ENCODE data around the gene KCTD21.
"Not testable (repeated sequence)": the region's sequence is repeated elsewhere in the genome, so short reads cannot be mapped to it uniquely, and the experiment has no call there.

The KCTD21 gene

GRCh38 chr11:78200061-78200460 lies 11.6 kb upstream of the KCTD21 start:
- DNase-seq, result no peak

- no peak for DNase-seq
Observed at GRCh38 chr11:78199653-78200015, 11.2 kb upstream of the KCTD21 start.

DNA sequence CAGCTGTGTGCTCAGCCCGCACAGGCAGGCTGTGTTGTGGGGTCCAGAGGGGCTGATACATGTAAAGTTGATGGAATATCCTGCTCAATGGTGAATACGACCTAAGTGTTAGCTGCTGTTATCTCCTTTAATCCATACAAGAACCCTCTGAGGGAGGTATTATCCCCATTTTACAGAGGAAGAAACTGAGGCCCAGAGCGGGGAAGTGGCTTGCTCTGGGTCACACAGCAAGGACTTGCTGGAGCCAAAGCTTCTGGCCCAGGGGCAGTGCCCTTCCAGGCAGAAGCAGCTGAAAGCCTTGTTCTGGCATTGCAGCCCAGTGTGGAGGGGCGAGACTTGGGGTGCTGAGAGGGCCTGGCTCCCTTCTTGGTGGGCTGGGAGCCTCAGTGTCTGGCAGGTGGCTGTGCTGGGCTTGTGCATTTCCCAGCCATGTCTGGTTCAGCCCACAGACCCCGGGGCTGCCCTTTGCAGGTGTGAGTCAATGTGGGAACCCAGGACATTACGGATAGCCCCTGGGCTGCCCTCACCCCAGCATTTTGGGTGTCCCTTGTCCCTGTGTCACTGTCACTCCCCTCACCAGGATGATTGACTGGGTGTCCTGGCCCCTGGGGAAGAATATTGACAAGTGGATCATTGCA lies 10.7 kb upstream of the KCTD21 start:
- DNase-seq, result no peak

DNA sequence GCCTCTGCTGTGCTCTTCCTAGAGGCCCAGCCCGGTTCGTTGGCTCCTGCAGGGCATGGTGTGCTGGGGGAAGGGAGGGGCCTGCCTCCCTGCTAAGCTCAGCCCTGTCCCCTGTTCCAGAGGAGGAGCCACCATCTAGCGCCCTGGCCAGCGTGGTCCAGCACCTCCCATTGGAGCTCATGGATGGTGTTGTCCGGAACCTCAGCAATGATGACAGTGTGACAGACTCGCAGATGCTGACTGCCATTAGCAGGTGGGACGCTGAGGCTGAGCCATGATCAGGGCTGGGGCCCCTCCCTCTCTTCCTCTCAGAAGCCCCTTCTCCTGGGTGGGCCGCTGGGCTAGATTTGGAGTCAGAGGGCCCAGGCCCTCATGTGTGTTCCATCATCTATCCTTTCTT lies 9.4 kb upstream of the KCTD21 start:
- no peak for DNase-seq

GRCh38 chr11:78196661-78197091 lies 8.2 kb upstream of the KCTD21 start:
- no peak for DNase-seq

- DNase-seq, result no peak
Observed at GRCh38 chr11:78195917-78196560, 7.6 kb upstream of the KCTD21 start.

- DNase-seq, result no peak
Observed at GRCh38 chr11:78194490-78194889, 6.1 kb upstream of the KCTD21 start.

GRCh38 chr11:78193806-78194205 lies 5.4 kb upstream of the KCTD21 start:
- DNase-seq, result no peak

DNA sequence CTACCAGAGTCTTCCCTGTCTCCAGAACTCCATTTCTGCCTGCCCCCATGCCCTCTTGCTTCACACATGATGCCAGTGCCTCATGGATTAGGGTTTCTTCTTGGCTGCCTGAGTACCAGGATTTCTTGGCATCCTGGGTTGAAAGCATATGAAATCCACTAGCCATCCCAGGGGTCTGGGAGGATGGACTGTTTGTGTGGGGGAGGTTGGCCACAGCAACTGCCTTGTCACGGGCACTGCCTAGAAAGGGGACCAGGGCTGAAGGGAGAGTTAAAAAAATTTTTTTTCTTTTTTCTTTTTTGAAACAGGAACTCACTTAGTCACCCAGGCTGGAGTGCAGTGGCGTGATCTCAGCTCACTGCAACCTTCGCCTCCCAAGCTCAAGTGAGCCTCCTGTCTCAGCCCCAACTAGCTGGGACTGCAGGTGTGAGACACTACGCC lies 4.5 kb upstream of the KCTD21 start:
- DNase-seq, result no peak

DNA sequence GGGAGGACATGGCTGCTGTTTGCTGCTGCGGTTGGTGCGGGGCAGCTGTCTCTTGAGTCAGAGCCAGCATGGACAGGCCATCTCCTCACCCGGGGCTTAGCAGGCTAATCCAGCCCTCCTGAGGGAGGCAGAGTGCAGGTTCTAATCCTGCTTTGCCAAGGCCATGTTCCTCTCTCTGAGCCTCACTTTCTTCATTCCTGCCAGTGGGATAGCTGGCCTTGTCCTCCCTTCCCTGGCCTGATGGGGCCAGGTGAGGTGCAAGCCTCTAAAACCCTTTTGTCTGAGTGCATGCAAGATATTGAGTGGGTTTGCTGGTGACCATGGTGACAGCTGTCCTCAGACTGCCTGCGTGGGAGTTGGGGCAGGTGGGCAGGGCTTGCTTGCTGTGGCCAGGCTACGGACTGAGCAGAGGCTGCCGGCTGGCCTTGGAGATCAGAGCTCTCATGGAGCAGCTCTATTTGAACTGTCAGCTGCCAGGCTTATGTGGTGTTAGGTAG lies 3.8 kb upstream of the KCTD21 start:
- DNase-seq, result no peak

DNA sequence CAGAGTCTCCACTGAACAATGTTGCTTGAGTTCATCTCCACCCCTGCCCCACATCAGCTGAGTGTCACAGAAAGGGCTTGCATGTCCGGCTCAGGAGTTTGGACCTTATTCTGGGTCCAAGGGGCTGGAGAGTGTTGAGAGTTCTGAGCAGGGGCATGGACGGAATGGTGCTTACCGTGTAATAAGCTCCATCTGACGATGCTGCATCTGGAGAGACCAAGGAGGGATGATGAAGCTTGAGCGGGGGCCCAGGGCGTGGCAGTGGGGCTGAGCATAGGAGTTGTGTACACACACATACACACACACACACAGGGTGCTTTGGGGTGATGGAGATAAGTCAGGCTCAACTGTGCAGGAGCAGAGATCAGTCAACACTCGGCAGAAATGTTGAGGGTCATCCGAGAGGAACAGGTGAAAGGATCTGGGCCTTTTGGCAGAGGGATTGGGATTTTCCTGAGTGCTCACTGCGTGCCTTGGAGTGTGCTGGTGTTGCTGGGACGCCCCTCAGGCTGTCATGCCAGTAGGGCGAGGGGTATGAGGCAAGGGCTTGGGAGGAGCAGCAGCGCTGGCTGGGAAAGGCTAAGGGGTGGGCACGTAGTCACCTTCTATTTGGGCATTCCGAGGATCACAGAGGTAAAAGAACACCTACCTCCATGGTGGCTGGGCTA lies 2.6 kb upstream of the KCTD21 start:
- no peak for DNase-seq

GRCh38 chr11:78190374-78190773 lies 1.9 kb upstream of the KCTD21 start:
- no peak for DNase-seq

DNA sequence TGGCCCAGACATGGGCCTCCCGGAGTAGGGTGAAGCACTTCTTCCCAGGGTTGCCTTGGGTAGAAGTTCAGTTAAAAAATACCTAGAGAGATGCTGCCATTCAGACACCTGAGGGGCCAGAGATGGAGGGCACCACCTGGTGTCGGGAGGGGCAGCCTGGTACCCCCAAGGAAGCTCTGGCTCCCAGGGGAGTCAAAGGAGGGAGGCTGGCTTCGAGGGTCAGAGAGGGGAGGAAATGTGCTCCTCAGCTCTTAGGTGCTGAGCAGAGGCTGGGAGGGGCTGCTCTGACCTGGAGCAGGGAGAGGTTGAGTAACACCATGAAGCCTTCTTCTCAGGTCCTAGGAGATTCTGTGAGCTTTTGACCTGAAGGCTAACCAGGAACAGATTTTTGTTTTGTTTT lies 1.4 kb upstream of the KCTD21 start:
- no peak for DNase-seq

DNA sequence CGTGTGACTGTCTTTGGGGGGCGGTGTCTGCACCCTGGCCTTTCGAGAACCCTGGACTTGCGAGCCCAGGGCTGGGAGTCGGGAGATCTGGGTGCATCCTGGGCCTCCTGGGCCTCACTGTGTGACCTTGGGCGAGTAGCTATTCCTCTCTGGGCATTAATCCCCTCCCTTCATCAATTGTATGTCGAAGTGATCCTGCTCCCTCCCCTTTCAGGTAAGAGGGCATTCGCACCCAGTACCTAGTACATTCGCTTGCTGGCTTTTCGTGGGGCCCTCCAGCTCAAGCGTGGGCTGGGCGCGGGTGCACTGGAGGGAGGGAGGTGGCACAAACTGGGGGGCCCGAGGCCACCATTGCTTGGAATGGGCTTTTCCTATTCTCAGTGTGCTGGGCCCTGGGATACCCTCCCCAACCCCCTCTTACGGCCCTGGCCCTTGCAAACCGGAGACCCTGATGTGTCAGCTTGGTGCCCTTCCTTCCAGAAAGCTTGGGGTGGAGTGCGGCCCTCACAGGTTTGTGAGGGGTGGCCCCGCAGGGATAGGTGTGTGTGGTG lies 823 bp upstream of the KCTD21 start:
- no peak for DNase-seq

DNA sequence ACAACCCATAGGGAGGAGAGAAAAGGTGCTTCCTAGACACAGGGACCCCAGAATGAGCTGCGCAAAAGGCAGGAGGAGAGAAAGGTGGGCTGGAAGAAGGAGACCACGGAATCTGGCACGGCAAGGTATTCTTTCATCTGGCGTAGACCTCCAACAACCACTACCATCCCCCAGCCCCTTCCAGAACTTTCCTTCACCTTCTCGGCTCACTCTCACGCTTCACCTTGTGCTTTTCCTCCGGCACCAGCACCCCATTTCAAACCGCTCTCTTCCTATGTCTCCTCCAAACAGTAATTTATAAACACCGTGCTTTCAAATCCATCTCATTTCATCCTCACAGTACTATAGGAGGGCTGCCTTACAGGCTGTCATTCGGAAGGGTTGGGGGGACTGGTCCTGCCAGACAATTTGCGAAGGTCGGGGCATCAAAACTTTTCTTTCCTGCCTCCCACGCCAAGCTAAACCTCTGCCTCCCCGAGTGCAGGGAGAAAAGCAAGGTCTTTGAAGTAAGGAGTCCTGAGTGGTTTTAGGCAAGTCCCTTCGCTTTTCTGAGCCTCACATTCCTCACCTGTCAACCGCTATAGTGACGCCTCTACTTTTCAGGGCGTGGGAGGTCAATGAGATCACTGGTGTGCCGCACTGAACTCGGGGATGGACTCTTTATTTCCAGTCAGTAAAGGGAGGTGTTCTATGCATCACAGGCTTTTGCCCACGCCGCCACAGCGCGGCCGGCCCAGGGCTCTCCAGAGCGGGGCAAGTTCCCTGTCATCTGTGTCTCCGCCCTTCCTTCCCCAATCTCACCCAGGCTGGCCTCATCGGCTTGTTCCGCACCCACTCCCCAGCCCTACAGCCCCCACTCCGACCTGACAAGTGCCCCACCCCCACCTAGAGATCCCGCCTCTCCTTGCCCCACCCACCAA lies 800 bp downstream of the KCTD21 start:
- peak; percentile 84 for DNase-seq

DNA sequence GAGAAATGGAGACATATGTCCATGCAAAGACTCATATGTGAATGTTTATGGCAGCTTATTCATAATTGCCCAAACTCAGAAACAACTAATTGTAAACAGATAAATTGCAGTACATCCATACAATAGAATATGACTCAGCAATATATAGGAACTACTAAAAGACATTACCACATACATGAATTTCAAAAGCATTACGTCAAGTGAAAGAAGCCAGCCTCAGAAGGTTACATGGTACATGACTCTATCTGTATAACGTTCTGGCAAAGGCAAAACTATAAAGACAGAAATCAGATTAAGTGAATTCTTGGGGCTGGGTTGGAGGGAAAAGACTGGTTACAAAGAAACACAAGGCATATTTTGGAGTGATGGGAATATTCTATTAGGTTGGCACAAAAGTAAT lies 7.2 kb downstream of the KCTD21 start:
- DNase-seq, result no peak

DNA sequence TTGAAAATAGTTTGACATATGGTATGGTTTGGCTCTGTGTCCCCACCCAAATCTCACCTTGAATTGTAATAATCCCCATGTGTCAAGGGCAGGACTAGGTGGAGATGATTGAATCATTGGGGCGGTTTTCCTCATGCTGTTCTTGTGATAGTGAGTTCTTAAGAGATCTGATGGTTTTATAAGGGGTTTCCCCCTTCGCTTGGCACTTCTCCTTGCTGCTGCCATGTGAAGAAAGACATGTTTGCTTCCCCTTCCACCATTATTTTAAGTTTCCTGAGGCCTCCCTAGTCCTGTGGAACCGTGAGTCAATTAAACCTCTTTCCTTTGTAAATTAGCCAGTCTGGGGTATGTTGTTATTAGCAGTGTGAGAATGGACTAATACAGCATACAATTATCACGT lies 7.7 kb downstream of the KCTD21 start:
- no peak for DNase-seq

DNA sequence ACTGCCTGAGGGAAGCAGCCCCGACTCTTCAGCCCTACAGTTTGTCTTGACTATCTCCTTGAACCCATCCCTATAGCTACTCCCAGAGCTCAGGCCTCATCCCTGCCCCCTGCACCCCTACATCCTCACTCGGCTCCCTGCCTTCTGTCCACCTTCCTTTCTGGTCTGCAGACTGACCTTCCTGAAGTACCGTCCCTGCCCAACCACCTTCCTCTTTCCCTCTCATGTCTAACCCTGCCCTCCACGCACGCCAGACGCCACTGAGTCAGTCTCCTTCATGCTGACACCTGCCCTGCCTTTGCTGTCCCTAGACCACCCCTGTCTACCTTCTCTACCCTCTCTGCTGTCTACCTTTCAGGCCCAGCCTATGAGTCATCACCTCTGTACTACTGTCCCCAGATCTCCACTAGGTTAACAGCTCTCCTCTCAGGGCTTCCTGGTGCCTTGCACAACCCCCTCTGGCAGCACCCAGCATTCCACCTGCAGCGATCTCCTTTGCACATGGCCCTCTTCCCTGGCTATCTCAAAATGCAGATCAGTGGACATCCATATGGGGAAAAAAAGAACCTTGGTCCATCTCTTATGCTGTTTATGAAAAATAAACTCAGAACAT lies 8.9 kb downstream of the KCTD21 start:
- DNase-seq, result no peak

GRCh38 chr11:78177216-78177615 lies 11.2 kb downstream of the KCTD21 start:
- no peak for DNase-seq

DNA sequence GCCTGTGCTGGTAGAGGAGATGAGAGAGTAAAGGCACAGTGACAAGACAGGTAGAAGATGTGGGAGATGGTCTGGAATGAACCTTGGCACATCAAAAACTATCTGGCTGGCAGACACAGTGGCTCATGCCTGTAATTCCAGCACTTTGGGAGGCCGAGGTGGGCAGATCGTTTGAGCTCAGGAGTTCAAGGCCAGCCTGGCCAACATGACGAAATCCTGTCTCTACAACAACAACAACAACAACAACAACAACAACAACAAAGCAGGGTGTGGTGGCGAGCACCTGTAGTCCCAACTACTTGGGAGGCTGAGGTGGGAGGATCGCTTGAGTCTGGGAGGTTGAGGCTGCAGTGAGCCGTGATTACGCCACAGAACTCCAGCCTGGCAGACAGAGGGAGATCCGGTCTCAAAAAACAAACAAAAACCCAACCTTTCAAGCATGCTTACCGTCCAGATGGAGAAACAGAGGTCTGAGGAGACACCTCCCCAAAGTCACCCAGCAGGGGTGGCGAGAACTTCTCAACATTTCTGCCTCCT lies 11.8 kb downstream of the KCTD21 start:
- DNase-seq, result no peak

- not testable (repeated sequence) for DNase-seq
Observed at GRCh38 chr11:78175862-78176261, 12.6 kb downstream of the KCTD21 start.

DNA sequence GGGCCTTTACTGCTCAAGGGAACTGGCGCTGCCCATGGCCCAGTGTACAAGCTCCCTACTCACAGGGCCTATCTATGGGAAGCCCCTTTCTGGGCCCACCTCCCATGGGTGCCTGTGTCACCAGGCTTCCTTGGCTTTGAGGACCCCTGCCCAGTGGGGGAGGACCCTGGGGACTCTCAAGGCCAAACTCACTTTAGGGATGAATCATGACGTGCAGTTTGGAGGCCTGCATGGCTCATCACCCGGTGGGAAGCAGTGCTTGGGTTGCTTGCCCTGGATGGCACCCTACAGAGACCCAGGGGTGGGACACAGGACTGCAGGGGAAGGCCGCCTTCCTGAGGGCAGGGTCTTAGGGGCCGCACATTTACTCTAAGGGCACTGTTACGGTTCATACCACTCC lies 16.5 kb downstream of the KCTD21 start:
- DNase-seq, result no peak
